HepG2 (cell line): ENCODE results near the gene POTEI.
"Not testable (repeated sequence)": the region's sequence is repeated elsewhere in the genome, so short reads cannot be mapped to it uniquely, and the experiment has no call there.

Source experiments
- CTCF ChIP-seq: sonication (generic); formaldehyde crosslinking; IDR thresholded peaks from 2 replicates; pipeline ENCODE4 v1.5.0; 2020; ENCODE audit warnings: mild to moderate bottlenecking, missing genetic modification reagents, moderate library complexity
- DNMT1 ChIP-seq: sonication (generic); formaldehyde crosslinking; IDR thresholded peaks from 2 replicates; pipeline ENCODE4 v1.5.1; 2020; ENCODE audit warnings: mild to moderate bottlenecking, missing genetic modification reagents
- EZH2 ChIP-seq: conservative IDR thresholded peaks from 2 replicates; pipeline ENCODE4 v1.6.1; 2012; ENCODE audit warnings: mild to moderate bottlenecking, low read depth, low read length, moderate library complexity
- POLR2A ChIP-seq, 2 experiments: IDR thresholded peaks; 2 replicates each; pipeline ENCODE4 v1.6.1; 2011; ENCODE audit warnings: low read depth in 2 of 2, low read length in 2 of 2, mild to moderate bottlenecking in 1 of 2, moderate library complexity in 1 of 2; ENCODE audit not compliant: insufficient read depth in 1 of 2
- RFX5 ChIP-seq: IDR thresholded peaks from 2 replicates; pipeline ENCODE4 v1.6.1; 2011; ENCODE audit warnings: low read depth, low read length, improper control_type of control experiment
- ZFP90 ChIP-seq: sonication (generic); formaldehyde crosslinking; IDR thresholded peaks from 2 replicates; pipeline ENCODE4 v1.8.0; 2022; ENCODE audit warnings: missing genetic modification reagents, mild to moderate bottlenecking, inconsistent platforms, borderline replicate concordance

GRCh38 chr2:130548418-130548817 lies 39.3 kb upstream of the POTEI start:
- not testable (repeated sequence) for TF ChIP-seq ZFP90 (CRISPR knock-in tag); CTCF (CRISPR knock-in tag); RFX5; POLR2A (IDR thresholded peaks at IDR 0.05; ENCODE audit: insufficient read depth in 1 of 2, low read depth in 2 of 2, low read length in 2 of 2); DNMT1 (CRISPR knock-in tag); EZH2
